NCI-H446 (cell line): Measurements from ENCODE around the gene OR52I1.

Experiments used
- DNase-seq, 2 experiments: peaks; one replicate each; lab custom pipeline; 2025; lab: John Stamatoyannopoulos, UW

OR52I1 gene

GRCh38 chr11:4611986-4612385 lies 18.1 kb downstream of the OR52I1 start:
- DNase-seq: no peak

GRCh38 chr11:4615856-4616444 lies 22.1 kb downstream of the OR52I1 start:
- no peak for DNase-seq

GRCh38 chr11:4619514-4619913 lies 25.7 kb downstream of the OR52I1 start:
- no peak for DNase-seq

- DNase-seq: peak; percentile 47 to 82
Measured at GRCh38 chr11:4626207-4627099, 32.6 kb downstream of the OR52I1 start.

- no peak for DNase-seq
Measured at GRCh38 chr11:4636136-4636535, 42.3 kb downstream of the OR52I1 start.

GRCh38 chr11:4636962-4637661 lies 43.3 kb downstream of the OR52I1 start, which contains the start of gene OR51D1:
TSS of gene OR51D1 (plus strand) at chr11:4637477. CDS start at chr11:4639791, 2,314 bp downstream.
- peak; percentile 53 to 79 for DNase-seq

- DNase-seq: no peak
Measured at GRCh38 chr11:4637662-4638047, 43.8 kb downstream of the OR52I1 start.

GRCh38 chr11:4639931-4640330 lies 46.1 kb downstream of the OR52I1 start:
- no peak for DNase-seq

- no peak for DNase-seq
Measured at GRCh38 chr11:4641501-4641900, 47.7 kb downstream of the OR52I1 start.

- no peak for DNase-seq
Measured at GRCh38 chr11:4642043-4642442, 48.2 kb downstream of the OR52I1 start.

GRCh38 chr11:4643076-4643475 lies 49.2 kb downstream of the OR52I1 start:
- DNase-seq: no peak

- DNase-seq: no peak
Measured at GRCh38 chr11:4643682-4644081, 49.8 kb downstream of the OR52I1 start, which contains the start of gene OR51E1. TSS of gene OR51E1 (plus strand) at chr11:4643982. CDS start at chr11:4652527, 8,545 bp downstream.

- no peak for DNase-seq
Measured at GRCh38 chr11:4644233-4644632, 50.4 kb downstream of the OR52I1 start.
